ENCODE results near the gene CAMK1D.

The CAMK1D gene

GRCh38 chr10:12628153-12628552, 278.8 kb downstream of the CAMK1D start:
- no peak for TF ChIP-seq POLR2A (IDR thresholded peaks at IDR 0.05; ENCODE audit: low read depth, low read length)
- FAIRE-seq, result no peak

GRCh38 chr10:12628964-12629766, 279.8 kb downstream of the CAMK1D start:
- FAIRE-seq (no peak), DNase-seq (ENCODE audit: insufficient read length, low spot score) (no peak)
- TF ChIP-seq POLR2A (IDR thresholded peaks at IDR 0.05; ENCODE audit: low read depth, low read length), result no peak

More at GRCh38 chr10:12628153-12628552, 278.8 kb downstream of the CAMK1D start:
- DNase-seq (ENCODE audit: insufficient read length, low spot score), result no peak

GRCh38 chr10:12629767-12630165, 280.4 kb downstream of the CAMK1D start:
- FAIRE-seq, result no peak
- TF ChIP-seq POLR2A (IDR thresholded peaks at IDR 0.05; ENCODE audit: low read depth, low read length), result no peak
- no peak for DNase-seq (ENCODE audit: insufficient read length, low spot score)

- TF ChIP-seq POLR2A (IDR thresholded peaks at IDR 0.05; ENCODE audit: low read depth, low read length), result no peak
- FAIRE-seq, result no peak
- no peak for DNase-seq (ENCODE audit: insufficient read length, low spot score)
Observed at GRCh38 chr10:12631216-12631615, 281.9 kb downstream of the CAMK1D start.

- DNase-seq (ENCODE audit: insufficient read length, low spot score), result no peak
- no peak for FAIRE-seq
- TF ChIP-seq POLR2A (IDR thresholded peaks at IDR 0.05; ENCODE audit: low read depth, low read length), result no peak
Observed at GRCh38 chr10:12631787-12632562, 282.6 kb downstream of the CAMK1D start.

- no peak for FAIRE-seq
- no peak for TF ChIP-seq POLR2A (IDR thresholded peaks at IDR 0.05; ENCODE audit: low read depth, low read length)
- DNase-seq (ENCODE audit: insufficient read length, low spot score), result no peak
Observed at GRCh38 chr10:12633776-12634620, 284.7 kb downstream of the CAMK1D start.

GRCh38 chr10:12634621-12634931, 285.2 kb downstream of the CAMK1D start:
- FAIRE-seq (no peak), DNase-seq (ENCODE audit: insufficient read length, low spot score) (no peak)
- no peak for TF ChIP-seq POLR2A (IDR thresholded peaks at IDR 0.05; ENCODE audit: low read depth, low read length)

GRCh38 chr10:12635127-12635541, 285.8 kb downstream of the CAMK1D start:
- DNase-seq (ENCODE audit: insufficient read length, low spot score) (no peak), FAIRE-seq (no peak)
- no peak for TF ChIP-seq POLR2A (IDR thresholded peaks at IDR 0.05; ENCODE audit: low read depth, low read length)

GRCh38 chr10:12636571-12636970, 287.2 kb downstream of the CAMK1D start:
- FAIRE-seq (no peak), DNase-seq (ENCODE audit: insufficient read length, low spot score) (no peak)
- no peak for TF ChIP-seq POLR2A (IDR thresholded peaks at IDR 0.05; ENCODE audit: low read depth, low read length)

GRCh38 chr10:12637649-12638048, 288.3 kb downstream of the CAMK1D start:
- DNase-seq (ENCODE audit: insufficient read length, low spot score), result no peak
- no peak for TF ChIP-seq POLR2A (IDR thresholded peaks at IDR 0.05; ENCODE audit: low read depth, low read length)
- FAIRE-seq, result no peak

GRCh38 chr10:12638103-12638502, 288.8 kb downstream of the CAMK1D start:
- no peak for FAIRE-seq

GRCh38 chr10:12638781-12639180, 289.4 kb downstream of the CAMK1D start:
- no peak for DNase-seq (ENCODE audit: insufficient read length, low spot score)
- no peak for TF ChIP-seq POLR2A (IDR thresholded peaks at IDR 0.05; ENCODE audit: low read depth, low read length)
- FAIRE-seq, result no peak

More at GRCh38 chr10:12638103-12638502, 288.8 kb downstream of the CAMK1D start:
- no peak for TF ChIP-seq POLR2A (IDR thresholded peaks at IDR 0.05; ENCODE audit: low read depth, low read length)
- no peak for DNase-seq (ENCODE audit: insufficient read length, low spot score)

GRCh38 chr10:12639996-12640944, 290.9 kb downstream of the CAMK1D start:
- FAIRE-seq (no peak), DNase-seq (ENCODE audit: insufficient read length, low spot score) (no peak)
- no peak for TF ChIP-seq POLR2A (IDR thresholded peaks at IDR 0.05; ENCODE audit: low read depth, low read length)

Measured in H54 (cell line).